Measurements from ENCODE around the gene APOL2.

DNA sequence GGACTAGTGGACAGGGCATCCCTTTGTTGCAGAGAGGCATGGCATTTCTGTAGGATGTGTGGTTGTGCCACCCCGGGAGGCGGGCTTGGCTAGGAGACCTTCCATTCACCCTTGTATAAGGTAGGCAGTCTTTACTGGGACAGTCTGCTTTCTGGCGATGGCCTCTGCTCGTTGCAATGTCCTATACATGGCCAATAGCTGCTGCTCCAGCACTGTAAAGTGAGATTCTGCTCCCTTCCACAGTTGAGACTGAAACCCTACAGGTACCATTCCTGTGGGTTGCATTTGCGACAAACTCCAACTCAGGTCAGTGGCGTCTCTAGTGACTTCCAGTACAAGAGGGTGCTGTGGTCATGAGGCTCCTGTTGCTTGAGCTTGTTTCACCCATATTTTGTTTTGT is 58.4 kb downstream of the APOL2 start:
- TF ChIP-seq, protein P1, sequence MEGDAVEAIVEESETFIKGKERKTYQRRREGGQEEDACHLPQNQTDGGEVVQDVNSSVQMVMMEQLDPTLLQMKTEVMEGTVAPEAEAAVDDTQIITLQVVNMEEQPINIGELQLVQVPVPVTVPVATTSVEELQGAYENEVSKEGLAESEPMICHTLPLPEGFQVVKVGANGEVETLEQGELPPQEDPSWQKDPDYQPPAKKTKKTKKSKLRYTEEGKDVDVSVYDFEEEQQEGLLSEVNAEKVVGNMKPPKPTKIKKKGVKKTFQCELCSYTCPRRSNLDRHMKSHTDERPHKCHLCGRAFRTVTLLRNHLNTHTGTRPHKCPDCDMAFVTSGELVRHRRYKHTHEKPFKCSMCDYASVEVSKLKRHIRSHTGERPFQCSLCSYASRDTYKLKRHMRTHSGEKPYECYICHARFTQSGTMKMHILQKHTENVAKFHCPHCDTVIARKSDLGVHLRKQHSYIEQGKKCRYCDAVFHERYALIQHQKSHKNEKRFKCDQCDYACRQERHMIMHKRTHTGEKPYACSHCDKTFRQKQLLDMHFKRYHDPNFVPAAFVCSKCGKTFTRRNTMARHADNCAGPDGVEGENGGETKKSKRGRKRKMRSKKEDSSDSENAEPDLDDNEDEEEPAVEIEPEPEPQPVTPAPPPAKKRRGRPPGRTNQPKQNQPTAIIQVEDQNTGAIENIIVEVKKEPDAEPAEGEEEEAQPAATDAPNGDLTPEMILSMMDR (IDR thresholded peaks at IDR 0.05; ENCODE audit: low read length) = no peak
- no peak for TF ChIP-seq EZH2 (IDR thresholded peaks at IDR 0.05; ENCODE audit: borderline replicate concordance, low read length)
